Mesothelial cell of epicardium (in vitro differentiated cells): Measurements from ENCODE around the gene DIDO1. TPM values are rescaled to one million over a fixed set of nuclear protein-coding genes. Genes with fewer than 3 reads are reported as not detected.

Source experiments
- DNase-seq, 2 experiments: peaks; one replicate each; pipeline ENCODE4 v3.0.0; 2021; ENCODE audit warnings: low spot score in 2 of 2; ENCODE audit not compliant: unreplicated experiment in 2 of 2
- H3K27ac Mint-ChIP-seq: 2 replicates; pipeline ENCODE4 v1.8.0; 2021; ENCODE audit warnings: mixed read lengths
- H3K27me3 Mint-ChIP-seq: 2 replicates; pipeline ENCODE4 v1.8.0; 2021; ENCODE audit warnings: low read depth, mixed read lengths
- H3K36me3 Mint-ChIP-seq: 2 replicates; pipeline ENCODE4 v1.8.0; 2021; ENCODE audit warnings: mixed read lengths
- H3K4me1 Mint-ChIP-seq: 2 replicates; pipeline ENCODE4 v1.8.0; 2021; ENCODE audit warnings: mixed read lengths
- H3K4me3 Mint-ChIP-seq: 2 replicates; pipeline ENCODE4 v1.8.0; 2021; ENCODE audit warnings: mild to moderate bottlenecking, moderate library complexity, mixed read lengths
- H3K9me3 Mint-ChIP-seq: 2 replicates; pipeline ENCODE4 v1.8.0; 2021; ENCODE audit warnings: mixed read lengths
- CTCF ChIP-seq: fragments of 200-600 bp; sonication (generic); IDR thresholded peaks from one replicate; pipeline ENCODE4 v1.5.0; 2021; ENCODE audit warnings: antibody characterized with exemption; ENCODE audit not compliant: unreplicated experiment
- total RNA-seq: library from RNA; stranded (reverse); gene quantifications from 3 replicates; pipeline ENCODE4 v1.2.1, GENCODE V29; 2021

The DIDO1 gene
- total RNA-seq, 1 donor from 2014 or later = 73.1 TPM

DNA sequence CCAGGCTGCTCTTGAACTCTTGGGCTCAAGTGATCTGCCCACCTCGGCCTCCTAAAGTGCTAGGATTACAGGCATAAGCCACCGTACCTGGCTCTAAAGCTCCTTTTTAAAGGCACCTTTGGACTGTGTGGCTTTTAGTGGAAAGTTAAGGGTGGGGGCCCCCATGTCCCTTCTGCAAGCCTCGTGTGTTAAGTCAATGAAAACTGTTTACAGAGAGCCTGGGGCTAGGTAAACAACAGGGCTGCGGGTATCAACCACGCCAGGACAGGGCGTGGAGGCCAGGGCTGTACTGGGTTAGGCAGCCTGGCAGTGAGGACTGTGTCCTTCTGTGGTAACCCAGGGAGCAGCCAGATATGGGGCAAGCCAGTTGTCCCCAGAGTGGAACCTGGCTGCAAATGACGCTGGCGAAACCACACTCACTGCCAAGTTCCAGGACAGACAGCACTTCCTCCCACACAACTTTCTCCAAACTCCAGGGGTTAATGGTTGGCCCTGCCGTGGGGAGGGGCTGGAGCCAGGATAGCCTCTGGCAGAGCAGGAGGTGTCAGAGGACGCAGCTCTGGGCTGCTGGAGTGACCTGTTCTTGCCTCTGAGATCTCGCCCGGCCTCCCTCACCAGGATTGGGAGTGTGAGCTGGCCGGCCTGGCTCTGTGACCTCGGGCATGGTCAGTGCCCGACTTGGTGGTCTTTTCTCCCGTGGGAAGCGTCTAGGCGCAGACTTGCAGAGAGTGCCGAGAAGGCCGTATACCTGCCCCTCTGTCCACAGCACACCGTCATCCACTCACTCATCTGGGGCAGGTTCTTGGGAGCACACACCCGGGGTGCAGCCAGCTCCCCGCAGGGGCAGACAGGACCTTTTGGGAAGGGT lies 29.4 kb upstream of the DIDO1 start:
- H3K27ac Mint-ChIP-seq = no peak overlapping the region

DNA sequence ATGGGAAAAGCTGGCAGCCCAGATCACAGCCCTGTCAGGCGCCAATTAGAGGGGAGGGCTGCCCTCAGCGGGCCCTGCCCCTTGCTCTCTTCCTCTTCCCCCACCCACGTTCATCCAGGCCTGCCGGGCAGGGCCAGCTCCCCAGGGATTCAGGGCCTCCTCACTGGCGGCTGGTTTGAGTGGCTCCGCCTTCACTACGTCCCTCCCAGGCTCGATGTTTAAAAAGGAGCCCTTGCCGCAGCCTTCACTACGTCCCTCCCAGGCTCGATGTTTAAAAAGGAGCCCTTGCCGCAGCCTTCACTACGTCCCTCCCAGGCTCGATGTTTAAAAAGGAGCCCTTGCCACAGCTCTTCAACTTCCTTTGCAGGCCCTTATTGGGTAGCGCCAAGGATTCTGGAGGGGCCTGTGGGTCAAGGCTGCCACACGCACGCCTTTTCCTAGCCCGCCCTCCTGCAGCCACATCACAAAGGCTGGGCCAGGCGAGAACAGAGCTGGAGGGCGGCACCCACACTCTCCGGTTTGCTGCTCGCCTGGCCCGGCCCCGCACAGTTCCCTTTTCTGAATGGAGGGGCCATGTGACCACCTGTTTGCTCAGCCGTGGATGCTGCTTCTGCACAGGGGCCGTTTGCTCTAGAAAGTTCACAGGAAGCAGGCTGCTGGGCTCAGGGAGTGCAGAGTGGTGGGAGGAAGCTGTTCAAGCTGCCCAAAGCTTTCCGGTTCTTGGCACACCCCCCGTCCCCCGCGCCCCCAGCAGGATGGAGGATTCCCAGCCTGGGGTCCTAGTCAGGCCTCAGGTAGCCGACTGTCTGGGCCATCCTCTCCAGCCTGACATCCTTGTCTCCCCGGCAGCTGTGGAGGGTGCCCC lies 27.8 kb upstream of the DIDO1 start:
- H3K27ac Mint-ChIP-seq = peak overlapping the region; percentile 75
- peaks cover 2% of the 10 kb centered on the region for H3K9me3 Mint-ChIP-seq
- peaks cover 17% of the 10 kb centered on the region for H3K36me3 Mint-ChIP-seq
- H3K27me3 Mint-ChIP-seq = no peaks in the 10 kb centered on the region
- peak overlapping the region; percentile 51 for H3K4me3 Mint-ChIP-seq
- TF ChIP-seq CTCF = no peak
- peaks cover 12% of the 10 kb centered on the region for H3K4me1 Mint-ChIP-seq
- DNase-seq = no peak

More for the DNA sequence above, 29.4 kb upstream of the DIDO1 start:
- no peak overlapping the region for H3K4me3 Mint-ChIP-seq
- no peaks in the 10 kb centered on the region for H3K27me3 Mint-ChIP-seq
- no peaks in the 10 kb centered on the region for H3K36me3 Mint-ChIP-seq
- H3K9me3 Mint-ChIP-seq = no peaks in the 10 kb centered on the region
- DNase-seq = no peak
- H3K4me1 Mint-ChIP-seq = peaks cover 12% of the 10 kb centered on the region
- TF ChIP-seq CTCF = no peak

DNA sequence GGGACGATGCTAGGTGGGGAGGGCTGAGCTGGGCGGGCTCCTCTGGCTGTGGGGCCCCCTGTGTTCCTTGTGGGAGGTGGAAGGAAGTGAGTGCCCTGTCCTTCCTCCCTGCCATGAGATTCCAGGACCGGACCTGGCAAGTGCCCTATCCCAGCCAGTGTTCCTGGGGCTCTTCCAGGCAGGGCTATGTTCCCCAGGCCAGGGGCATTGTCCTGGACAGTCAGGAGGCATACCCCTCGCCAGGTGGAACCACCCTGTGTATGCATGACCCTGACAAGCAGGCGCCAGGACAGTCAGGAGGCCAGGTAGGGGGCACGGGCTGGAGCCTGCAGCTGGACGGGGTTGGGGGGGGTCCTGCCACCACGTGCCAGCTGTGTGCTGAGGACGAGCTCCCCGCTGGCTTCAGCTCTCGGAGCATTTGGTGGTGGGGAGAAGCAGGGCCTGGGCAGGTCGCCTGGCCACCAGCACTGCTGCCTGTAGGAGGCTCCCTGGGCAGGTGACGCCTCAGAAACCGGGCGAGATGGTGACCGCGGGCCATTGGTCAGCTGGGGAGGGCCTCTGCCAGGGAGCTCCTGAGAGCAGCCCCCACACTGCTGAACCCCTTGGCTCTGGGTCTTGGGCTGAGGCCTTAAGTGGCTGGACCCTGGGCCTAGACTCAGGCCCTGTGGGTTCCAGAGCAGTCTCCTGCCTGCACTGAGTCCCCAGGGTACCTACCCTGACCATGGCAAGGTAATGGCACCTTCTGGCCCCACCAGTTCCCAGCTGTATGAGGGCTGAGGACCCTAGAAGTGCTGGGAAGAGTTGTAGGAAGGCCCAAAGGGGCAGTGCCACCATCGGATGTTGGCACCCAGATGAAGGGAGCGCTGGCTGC lies 26.9 kb upstream of the DIDO1 start:
- Mint-ChIP-seq H3K36me3 (peaks cover 25% of the 10 kb centered on the region), H3K4me1 (peaks cover 12% of the 10 kb centered on the region), H3K27me3 (no peaks in the 10 kb centered on the region), H3K9me3 (peaks cover 6% of the 10 kb centered on the region), H3K27ac (no peak overlapping the region), H3K4me3 (peak overlapping the region; percentile 24)
- DNase-seq = no peak
- no peak for TF ChIP-seq CTCF

GRCh38 chr20:62952373-62952967 lies 26.2 kb upstream of the DIDO1 start, which contains the start of gene SLC17A9:
TSS of gene SLC17A9 (plus strand) at chr20:62952709. CDS start at chr20:62952831, 122 bp downstream.
- TF ChIP-seq CTCF = no peak
- Mint-ChIP-seq H3K4me3 (peak within 1 kb of the TSS; percentile 24), H3K9me3 (peaks cover 6% of the 10 kb centered on the region), H3K27ac (no peak within 1 kb of the TSS), H3K4me1 (peaks cover 12% of the 10 kb centered on the region), H3K27me3 (no peaks in the 10 kb centered on the region), H3K36me3 (peaks cover 31% of the 10 kb centered on the region)
- DNase-seq = no peak

DNA sequence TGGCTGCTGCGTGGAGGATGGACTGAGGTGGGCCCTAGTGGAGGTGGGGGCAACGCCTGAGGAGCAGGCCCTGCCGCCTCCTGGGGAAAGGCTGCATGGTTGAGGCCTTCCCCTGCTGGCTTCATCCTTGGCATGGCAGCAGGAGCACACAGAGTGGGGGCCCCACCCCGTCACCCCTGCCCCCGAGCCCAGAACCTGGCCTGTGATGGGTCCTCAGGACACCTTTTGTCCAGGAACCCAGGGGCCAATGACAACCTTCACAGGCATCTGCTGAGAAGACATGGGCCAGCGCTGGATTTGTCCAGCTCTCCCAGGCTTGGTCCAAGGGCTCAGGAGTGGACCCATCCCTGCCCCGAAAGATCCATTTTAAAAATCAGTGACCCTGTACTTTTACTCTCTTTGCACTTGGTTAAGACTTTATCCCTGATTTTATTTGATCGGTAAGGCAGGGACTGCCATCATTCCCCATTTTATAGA lies 25.6 kb upstream of the DIDO1 start:
- H3K4me3 Mint-ChIP-seq = no peak overlapping the region
- H3K36me3 Mint-ChIP-seq = peaks cover 36% of the 10 kb centered on the region
- H3K27ac Mint-ChIP-seq = no peak overlapping the region
- DNase-seq = no peak
- H3K9me3 Mint-ChIP-seq = peaks cover 6% of the 10 kb centered on the region
- no peak for TF ChIP-seq CTCF
- no peaks in the 10 kb centered on the region for H3K27me3 Mint-ChIP-seq
- H3K4me1 Mint-ChIP-seq = peaks cover 12% of the 10 kb centered on the region
